HepG2 (cell line): ENCODE results near the gene CASR. TPM values are rescaled to one million over a fixed set of nuclear protein-coding genes. Genes with fewer than 3 reads are reported as not detected.

Experiments
- ATAC-seq: fragments of 200-7000 bp; cut with Tn5 transposase; 3 replicates; pipeline ENCODE4 v1.9.1; 2020; ENCODE audit warnings: mild to moderate bottlenecking, moderate library complexity
- BruUV-seq: library from RNA; stranded (reverse); fragments of 400-500 nt; replicated peaks from 2 replicates; lab custom pipeline; 2021; lab: Mats Ljungman, UMichigan
- CTCF ChIA-PET: fragments of 300-600 bp; formaldehyde crosslinking; extraction: SDS; loops from one replicate; lab custom pipeline; 2021; ENCODE audit warnings: low total read pairs, inconsistent platforms, low intra/inter-chr PET ratio; lab: Yijun Ruan, JAX
- POLR2A ChIA-PET: fragments of 350-600 bp; sonication (Branson Sonifier 250); formaldehyde crosslinking; loops from one replicate; lab custom pipeline; 2020; ENCODE audit warnings: antibody characterized with exemption, inconsistent platforms; lab: Yijun Ruan, JAX
- DNase-seq: peaks from one replicate; pipeline ENCODE4 v3.0.0-alpha.2; 2015; ENCODE audit warnings: low spot score
- FAIRE-seq: peaks from 3 replicates; lab custom pipeline; 2011; peaks lifted over from hg19 to GRCh38; lab: Jason Lieb, UNC
- H2AFZ ChIP-seq: one replicate; pipeline ENCODE4 v1.6.1; 2011; ENCODE audit warnings: low read length, inconsistent platforms
- H3K27ac ChIP-seq: fragments of 300-600 bp; 3 replicates; pipeline ENCODE4 v1.8.0; 2011; ENCODE audit warnings: mixed run types, mild to moderate bottlenecking, mixed read lengths, low read length, inconsistent platforms; ENCODE audit not compliant: insufficient read depth; ENCODE audit errors: extremely low read length
- H3K27me3 ChIP-seq, 2 experiments: fragments of 200-600 bp in 1 of 2; 2 replicates in 1 of 2; 3 replicates in 1 of 2; pipeline versions ENCODE4 v1.6.0 to v1.8.0; 2011; ENCODE audit warnings: low read length in 2 of 2, mild to moderate bottlenecking in 2 of 2, moderate library complexity in 2 of 2, inconsistent platforms in 1 of 2; ENCODE audit not compliant: insufficient read depth in 2 of 2, control insufficient read depth in 1 of 2
- H3K36me3 ChIP-seq, 2 experiments: fragments of 200-600 bp in 1 of 2; replicated peaks in 1 of 2; 2 replicates in 1 of 2; 3 replicates in 1 of 2; pipeline versions ENCODE4 v1.5.1 to v1.8.0; 2011; ENCODE audit warnings: low read length in 2 of 2, inconsistent platforms in 1 of 2; ENCODE audit not compliant: insufficient read depth in 2 of 2, control insufficient read depth in 1 of 2
- H3K4me1 ChIP-seq: 2 replicates; pipeline ENCODE4 v1.5.1; 2012; ENCODE audit warnings: low read length, inconsistent platforms; ENCODE audit not compliant: insufficient read depth
- H3K4me2 ChIP-seq: 2 replicates; pipeline ENCODE4 v1.6.0; 2011; ENCODE audit warnings: low read depth, low read length, inconsistent platforms
- H3K4me3 ChIP-seq, 3 experiments: fragments of 200-600 bp in 1 of 3; sonication (generic), shearing (Covaris generic) in 1 of 3; replicated peaks in 1 of 3; 2 replicates each; pipeline ENCODE4 v1.5.1; 2011 to 2016; ENCODE audit warnings: low read length in 3 of 3, inconsistent platforms in 2 of 3, low read depth in 2 of 3, mild to moderate bottlenecking in 2 of 3, control low read depth in 1 of 3, mixed read lengths in 1 of 3; ENCODE audit not compliant: insufficient read depth in 1 of 3
- H3K79me2 ChIP-seq: one replicate; pipeline ENCODE4 v1.6.1; 2011; ENCODE audit warnings: low read length, inconsistent platforms; ENCODE audit not compliant: insufficient read depth
- H3K9ac ChIP-seq: 2 replicates; pipeline ENCODE4 v1.6.0; 2011; ENCODE audit warnings: mild to moderate bottlenecking, low read depth, low read length, inconsistent platforms; ENCODE audit not compliant: insufficient read depth
- H3K9me3 ChIP-seq: 2 replicates; pipeline ENCODE4 v1.5.1; 2012; ENCODE audit warnings: mild to moderate bottlenecking, low read length
- H4K20me1 ChIP-seq: 2 replicates; pipeline ENCODE4 v1.6.0; 2011; ENCODE audit warnings: inconsistent platforms, mild to moderate bottlenecking, low read length, moderate library complexity; ENCODE audit not compliant: insufficient read depth
- ATF7-NPFF ChIP-seq: sonication (generic); formaldehyde crosslinking; IDR thresholded peaks from 2 replicates; pipeline ENCODE4 v1.8.1; 2023; ENCODE audit warnings: mild to moderate bottlenecking, low read depth, missing genetic modification reagents, moderate library complexity
- CTCF ChIP-seq: sonication (generic); formaldehyde crosslinking; IDR thresholded peaks from 2 replicates; pipeline ENCODE4 v1.5.0; 2020; ENCODE audit warnings: mild to moderate bottlenecking, missing genetic modification reagents, moderate library complexity
- DNMT1 ChIP-seq: sonication (generic); formaldehyde crosslinking; IDR thresholded peaks from 2 replicates; pipeline ENCODE4 v1.5.1; 2020; ENCODE audit warnings: mild to moderate bottlenecking, missing genetic modification reagents
- FOSL2 ChIP-seq: sonication (generic); formaldehyde crosslinking; IDR thresholded peaks from 2 replicates; pipeline ENCODE4 v1.4.0; 2020; ENCODE audit warnings: missing genetic modification reagents
- NFKB2 ChIP-seq: sonication (generic); formaldehyde crosslinking; IDR thresholded peaks from 2 replicates; pipeline ENCODE4 v1.4.0; 2020; ENCODE audit warnings: missing genetic modification reagents, borderline replicate concordance
- PCBP1 ChIP-seq: fragments of 200-400 bp; formaldehyde crosslinking; IDR thresholded peaks from 2 replicates; pipeline ENCODE4 v1.6.1; 2017; ENCODE audit warnings: mild to moderate bottlenecking, low read depth, low read length, borderline replicate concordance
- SMC3 ChIP-seq: IDR thresholded peaks from 2 replicates; pipeline ENCODE4 v1.6.1; 2011; ENCODE audit warnings: low read length, improper control_type of control experiment
- SOX13 ChIP-seq, 3 experiments: fragments of 450-650 bp in 1 of 3; sonication (generic) in 1 of 3; formaldehyde crosslinking in 1 of 3; IDR thresholded peaks in 2 of 3; conservative IDR thresholded peaks in 1 of 3; 2 replicates each; pipeline versions ENCODE4 v1.5.0 to v1.6.1; 2016 to 2020; ENCODE audit warnings: antibody characterized with exemption in 1 of 3, mild to moderate bottlenecking in 1 of 3, missing compliant biosample characterization in 1 of 3, missing genetic modification reagents in 1 of 3, moderate library complexity in 1 of 3
- STAG1 ChIP-seq: sonication (generic); formaldehyde crosslinking; IDR thresholded peaks from 2 replicates; pipeline ENCODE4 v1.4.0; 2020; ENCODE audit warnings: missing genetic modification reagents
- WGBS: methylation state at CpG from one replicate; pipeline ENCODE4 v1.1.6; 2017; ENCODE audit warnings: low lambda C conversion rate; 5-methylcytosine and 5-hydroxymethylcytosine counted together
- in situ Hi-C: cut with HindIII; loops from 2 replicates; pipeline ENCODE4 v1.10.0; 2017; ENCODE audit warnings: low pct_unique_long_range_greater_than_20kb; ENCODE audit not compliant: extremely low pct_ligation_motif_present
- intact Hi-C: fragments of 100-400 bp; cut with micrococcal nuclease; formaldehyde crosslinking; loops from one replicate; pipeline ENCODE4 v1.10.0; 2022; ENCODE audit not compliant: unreplicated experiment
- polyA plus RNA-seq, 8 experiments: library from polyadenylated mRNA; depleted of rRNA in 3 of 8; stranded (reverse) in 7 of 8; unstranded in 1 of 8; fragments of >200 nt; fragmentation: Illumina TruSeq in 4 of 8; extraction: Trizol in 4 of 8; gene quantifications; 2 replicates each; pipeline versions ENCODE4 v1.2.1 to v1.2.3, GENCODE V29; 2011 to 2016; ENCODE audit warnings: low read depth in 4 of 8, missing spikeins in 1 of 8, mixed read lengths in 1 of 8; ENCODE audit not compliant: insufficient read depth in 1 of 8
- total RNA-seq, 5 experiments: library from RNA; depleted of rRNA; stranded (reverse); fragments of >200 nt; fragmentation: Illumina TruSeq; extraction: Trizol; gene quantifications; 2 replicates each; pipeline ENCODE4 v1.2.3, GENCODE V29; 2016; ENCODE audit warnings: low read depth in 1 of 5

CASR gene
- total and polyA plus RNA-seq, 2 of the 13 experiments (the other 11 are each of a cell fraction or from before 2014, with no cell fraction given) = not detected

GRCh38 chr3:122235147-122235546 lies 51.7 kb downstream of the CASR start:
- ATAC-seq (no peak), DNase-seq (no peak), FAIRE-seq (no peak)
- intact Hi-C loops (no loop called here), in situ Hi-C loops (no loop called here)
- 32% methylated on average over 3 of the region's 3 CpGs for WGBS
- Histone ChIP-seq H3K79me2 (no peaks in the 10 kb centered on the region), H3K4me2 (no peak overlapping the region), H3K27me3 (peaks cover 0 to 23% of the 10 kb centered on the region in 2 experiments; a peak in 2 of 5 replicates), H2AFZ (no peak overlapping the region), H3K36me3 (no peaks in the 10 kb centered on the region), H4K20me1 (no peaks in the 10 kb centered on the region), H3K4me3 (no peak overlapping the region), H3K4me1 (no peaks in the 10 kb centered on the region), H3K27ac (no peak overlapping the region), H3K9me3 (no peaks in the 10 kb centered on the region), H3K9ac (no peak overlapping the region)
- POLR2A ChIA-PET = no interaction called here
- no peak for TF ChIP-seq ATF7-NPFF (CRISPR knock-in tag)
- no peak for TF ChIP-seq FOSL2 (CRISPR knock-in tag)
- TF ChIP-seq NFKB2 (CRISPR knock-in tag) = no peak
- no TSS peak for BruUV-seq
- CTCF ChIA-PET = no interaction called here

GRCh38 chr3:122239112-122239511 lies 55.6 kb downstream of the CASR start:
- no peaks in the 10 kb centered on the region for H3K4me1 ChIP-seq
- H3K36me3 ChIP-seq = no peaks in the 10 kb centered on the region
- no peak overlapping the region for H2AFZ ChIP-seq
- no peaks in the 10 kb centered on the region for H3K9me3 ChIP-seq
- ChIA-PET CTCF (no interaction called here), POLR2A (no interaction called here)
- ATAC-seq (peak; percentile 69), FAIRE-seq (no peak)
- no peaks in the 10 kb centered on the region for H4K20me1 ChIP-seq
- no peak overlapping the region for H3K9ac ChIP-seq
- no peak overlapping the region for H3K4me3 ChIP-seq
- H3K27ac ChIP-seq = no peak overlapping the region
- 0% methylated on average over 1 of the region's 2 CpGs for WGBS
- BruUV-seq = no TSS peak
- intact Hi-C loops (no loop called here), in situ Hi-C loops (no loop called here)
- no peak overlapping the region for H3K4me2 ChIP-seq
- TF ChIP-seq STAG1 (0 out of 2 replicates have a peak, but pooled peaks have one; percentile 8), CTCF (CRISPR knock-in tag) (peak; percentile 27; the same call in 1 of the 2 replicates), SOX13 (IDR thresholded peaks at IDR 0.05) (no peak), SOX13 (CRISPR knock-in tag; conservative IDR thresholded peaks at IDR 0.05 in 1 of 2, IDR thresholded peaks at IDR 0.05 in 1 of 2) (no peak), DNMT1 (no peak), PCBP1 (no peak), SMC3 (peak; percentile 14; the same call in 1 of the 2 replicates)
- TF ChIP-seq, all 625 proteins: peak for 3
- Histone ChIP-seq H3K27me3 (peaks cover 0 to 13% of the 10 kb centered on the region in 2 experiments; a peak in 1 of 5 replicates), H3K79me2 (no peaks in the 10 kb centered on the region)
- DNase-seq = no peak
